HCT116 (cell line): ENCODE measurements around the gene COMMD1. TPM values are rescaled to one million over a fixed set of nuclear protein-coding genes. Genes with fewer than 3 reads are reported as not detected.
"Not testable (repeated sequence)": the region's sequence is repeated elsewhere in the genome, so short reads cannot be mapped to it uniquely, and the experiment has no call there.

ENCODE experiments used
- ATAC-seq: fragments of 200-7000 bp; cut with Tn5 transposase; 2 replicates; pipeline ENCODE4 v1.9.1; 2020; ENCODE audit warnings: mild to moderate bottlenecking, moderate library complexity
- BruUV-seq: library from RNA; stranded (reverse); fragments of 400-500 nt; replicated peaks from 2 replicates; lab custom pipeline; 2021; lab: Mats Ljungman, UMichigan
- CTCF ChIA-PET: fragments of 300-600 bp; sonication (Branson Sonifier 250); formaldehyde crosslinking; loops from one replicate; lab custom pipeline; 2021; ENCODE audit warnings: antibody characterized with exemption; lab: Charles Lee
- POLR2A ChIA-PET: fragments of 300-600, 350-600 bp; sonication (Branson Sonifier 250); formaldehyde crosslinking; loops from one replicate; lab custom pipeline; 2021; ENCODE audit warnings: antibody characterized with exemption; lab: Charles Lee
- RAD21 ChIA-PET, 2 experiments: fragments of 300-600 bp; sonication (Branson Sonifier 250); formaldehyde crosslinking; loops; one replicate each; lab custom pipeline; 2023; ENCODE audit warnings: low total read pairs in 2 of 2; ENCODE audit not compliant: uncharacterized antibody in 2 of 2, unreplicated experiment in 2 of 2, low non-redundant PET in 1 of 2; lab: Charles Lee
- DNase-seq: peaks from one replicate; pipeline ENCODE4 v3.0.0-alpha.2; 2010; ENCODE audit warnings: low read depth, low spot score
- H2AFZ ChIP-seq: fragments of 200-600 bp; shearing (Covaris generic), sonication (generic); 2 replicates; pipeline ENCODE4 v1.6.1; 2017; ENCODE audit warnings: low read depth, mixed run types, mixed read lengths, antibody characterized with exemption, low read length; ENCODE audit not compliant: poor library complexity, severe bottlenecking
- H3K27ac ChIP-seq: 2 replicates; pipeline ENCODE4 v1.5.1; 2012; ENCODE audit warnings: low read depth, low read length
- H3K27me3 ChIP-seq: fragments of 200-600 bp; sonication (generic); 2 replicates; pipeline ENCODE4 v1.6.1; 2016; ENCODE audit warnings: mixed run types, low read length, mixed read lengths; ENCODE audit not compliant: insufficient read depth
- H3K36me3 ChIP-seq, 2 experiments: fragments of 200-500 bp in 1 of 2; fragments of 200-600 bp in 1 of 2; sonication (Bioruptor generic) in 1 of 2; sonication (generic) in 1 of 2; 2 replicates each; pipeline versions ENCODE4 v1.5.1 to v1.6.1; 2014 to 2016; ENCODE audit warnings: low read length in 2 of 2, inconsistent platforms in 1 of 2, mixed read lengths in 1 of 2, mixed run types in 1 of 2; ENCODE audit not compliant: insufficient read depth in 2 of 2, control insufficient read depth in 1 of 2
- H3K4me1 ChIP-seq, 2 experiments: fragments of 200-600 bp in 1 of 2; sonication (generic) in 1 of 2; 2 replicates each; pipeline versions ENCODE4 v1.5.1 to v1.6.1; 2012 to 2017; ENCODE audit warnings: low read length in 2 of 2, inconsistent platforms in 1 of 2, mild to moderate bottlenecking in 1 of 2, mixed read lengths in 1 of 2, mixed run types in 1 of 2, moderate library complexity in 1 of 2; ENCODE audit not compliant: insufficient read depth in 2 of 2, control insufficient read depth in 1 of 2
- H3K4me2 ChIP-seq: fragments of 200-600 bp; sonication (generic); 2 replicates; pipeline ENCODE4 v1.6.1; 2017; ENCODE audit warnings: mixed run types, low read length, mixed read lengths
- H3K4me3 ChIP-seq, 2 experiments: fragments of 200-600 bp in 1 of 2; sonication (generic) in 1 of 2; replicated peaks in 1 of 2; 2 replicates each; pipeline ENCODE4 v1.5.1; 2011 to 2016; ENCODE audit warnings: low read length in 2 of 2, control low read depth in 1 of 2, low read depth in 1 of 2, mild to moderate bottlenecking in 1 of 2, mixed read lengths in 1 of 2, mixed run types in 1 of 2
- H3K79me2 ChIP-seq: fragments of 200-600 bp; sonication (generic); 2 replicates; pipeline ENCODE4 v1.6.1; 2017; ENCODE audit warnings: mild to moderate bottlenecking, mixed run types, low read length, moderate library complexity, mixed read lengths; ENCODE audit not compliant: insufficient read depth
- H3K9ac ChIP-seq: fragments of 200-600 bp; sonication (generic); 2 replicates; pipeline ENCODE4 v1.6.1; 2016; ENCODE audit warnings: low read length, mixed read lengths
- H3K9me2 ChIP-seq: fragments of 200-600 bp; sonication (generic), shearing (Covaris generic); 2 replicates; pipeline ENCODE4 v1.6.1; 2017; ENCODE audit warnings: mixed run types, mild to moderate bottlenecking, moderate library complexity; ENCODE audit not compliant: insufficient read depth
- H3K9me3 ChIP-seq, 2 experiments: fragments of 200-500 bp in 1 of 2; fragments of 200-600 bp in 1 of 2; sonication (Bioruptor generic) in 1 of 2; sonication (generic) in 1 of 2; 2 replicates each; pipeline ENCODE4 v1.6.1; 2014 to 2017; ENCODE audit warnings: low read length in 2 of 2, mixed read lengths in 2 of 2, inconsistent platforms in 1 of 2, low read depth in 1 of 2, mild to moderate bottlenecking in 1 of 2, mixed run types in 1 of 2, moderate library complexity in 1 of 2; ENCODE audit not compliant: control insufficient read depth in 1 of 2, insufficient read depth in 1 of 2
- H4K20me1 ChIP-seq: fragments of 200-600 bp; sonication (generic), shearing (Covaris generic); 2 replicates; pipeline ENCODE4 v1.6.1; 2017; ENCODE audit warnings: mixed run types, mild to moderate bottlenecking, moderate library complexity; ENCODE audit not compliant: insufficient read depth
- CTCF ChIP-seq, 3 experiments: fragments of 200-600 bp in 1 of 3; sonication (generic) in 1 of 3; IDR thresholded peaks in 2 of 3; conservative IDR thresholded peaks in 1 of 3; 2 replicates each; pipeline ENCODE4 v1.5.1; 2012 to 2017; ENCODE audit warnings: low read depth in 2 of 3, low read length in 2 of 3, antibody characterized with exemption in 1 of 3, borderline replicate concordance in 1 of 3, control low read depth in 1 of 3, mild to moderate bottlenecking in 1 of 3, mixed read lengths in 1 of 3, mixed run types in 1 of 3, moderate library complexity in 1 of 3; ENCODE audit not compliant: insufficient read depth in 1 of 3
- EGR1 ChIP-seq: IDR thresholded peaks from 2 replicates; pipeline ENCODE4 v1.6.1; 2012; ENCODE audit warnings: low read depth
- ELF1 ChIP-seq: IDR thresholded peaks from 2 replicates; pipeline ENCODE4 v1.6.1; 2012; ENCODE audit warnings: low read depth, borderline replicate concordance
- POLR2A ChIP-seq: IDR thresholded peaks from 2 replicates; pipeline ENCODE4 v1.7.0; 2011; ENCODE audit warnings: borderline replicate concordance; ENCODE audit not compliant: insufficient read depth, insufficient read length; ENCODE audit errors: extremely low read depth
- REST ChIP-seq: IDR thresholded peaks from 2 replicates; pipeline ENCODE4 v1.6.1; 2012; ENCODE audit warnings: low read depth
- SIN3A ChIP-seq: IDR thresholded peaks from 2 replicates; pipeline ENCODE4 v1.6.1; 2012; ENCODE audit warnings: low read depth
- SP1 ChIP-seq: IDR thresholded peaks from 2 replicates; pipeline ENCODE4 v1.6.1; 2012; ENCODE audit warnings: low read depth
- SRF ChIP-seq: IDR thresholded peaks from 2 replicates; pipeline ENCODE4 v1.6.1; 2012; ENCODE audit warnings: low read depth
- TCF7L2 ChIP-seq: IDR thresholded peaks from 2 replicates; pipeline ENCODE4 v1.7.0; 2011; ENCODE audit warnings: borderline replicate concordance, inconsistent platforms; ENCODE audit not compliant: insufficient read depth, insufficient read length; ENCODE audit errors: extremely low read depth
- intact Hi-C: fragments of 100-400 bp; cut with micrococcal nuclease; formaldehyde crosslinking; loops from 2 replicates; pipeline ENCODE4 v1.10.0; 2022
- total RNA-seq: library from RNA; stranded (reverse); gene quantifications from one replicate; pipeline ENCODE4 v1.2.1, GENCODE V29; 2021; ENCODE audit not compliant: unreplicated experiment

The COMMD1 gene
- total RNA-seq, 1 experiment from 2014 or later: 16.1 TPM

- no peak for TF ChIP-seq CTCF (IDR thresholded peaks at IDR 0.05 in 2 of 3, conservative IDR thresholded peaks at IDR 0.05 in 1 of 3; ENCODE audit: borderline replicate concordance in 1 of 3, insufficient read depth in 1 of 3, low read depth in 2 of 3, low read length in 2 of 3)
- no peak for TF ChIP-seq SIN3A
- no peak for TF ChIP-seq TCF7L2
- no peak for TF ChIP-seq POLR2A
- TF ChIP-seq REST: no peak
- no peak for TF ChIP-seq SP1
- no peak for TF ChIP-seq SRF
- TF ChIP-seq EGR1: no peak
- TF ChIP-seq ELF1: no peak
Observed at GRCh38 chr2:61862085-61862484, 43.4 kb upstream of the COMMD1 start (continued).

- H3K9ac ChIP-seq, H3K9me3 ChIP-seq, H3K4me2 ChIP-seq, H3K27me3 ChIP-seq, POLR2A ChIA-PET, H3K79me2 ChIP-seq, H3K9me2 ChIP-seq, BruUV-seq, H3K4me1 ChIP-seq, intact Hi-C loops, H2AFZ ChIP-seq, DNase-seq, CTCF ChIA-PET, H3K4me3 ChIP-seq, H3K27ac ChIP-seq: not testable (repeated sequence)
- RAD21 ChIA-PET: interaction anchor here in 1 of 2 experiments (0.7 kb wide), 1 partner anchor 562 kb away, joined by 3 read pairs; no protein-coding TSS in a partner anchor
- H4K20me1 ChIP-seq: peaks cover 16% of the 10 kb centered on the region; the same call in 1 of the 2 replicates
- ATAC-seq: peak; percentile 37; the same call in 1 of the 2 replicates
- H3K36me3 ChIP-seq: peaks cover 26 to 36% of the 10 kb centered on the region in 2 experiments
Observed at GRCh38 chr2:61866482-61867089, 38.9 kb upstream of the COMMD1 start.
